Neural cell (in vitro differentiated cells): ENCODE measurements around the gene KDELR1. TPM values are rescaled to one million over a fixed set of nuclear protein-coding genes. Genes with fewer than 3 reads are reported as not detected.

Experiments used
- H2AFZ ChIP-seq: fragments of 200-600, 300-800 bp; sonication (generic), shearing (Covaris generic); 2 replicates; pipeline ENCODE4 v1.6.0; 2014; ENCODE audit warnings: low read depth, mild to moderate bottlenecking, antibody characterized with exemption, low read length, moderate library complexity
- H3F3A ChIP-seq: fragments of 200-600 bp; shearing (Covaris generic); 2 replicates; pipeline ENCODE4 v1.6.1; 2016; ENCODE audit warnings: mild to moderate bottlenecking, moderate library complexity, mixed read lengths, antibody characterized with exemption, low read length; ENCODE audit not compliant: insufficient read depth, poor library complexity, severe bottlenecking
- H3K27ac ChIP-seq: fragments of 200-600, 300-800 bp; sonication (generic), shearing (Covaris generic); 2 replicates; pipeline ENCODE4 v1.5.1; 2014; ENCODE audit warnings: mild to moderate bottlenecking, low read length, moderate library complexity
- H3K27me3 ChIP-seq: fragments of 300-800, 200-600 bp; sonication (generic), shearing (Covaris generic); 2 replicates; pipeline ENCODE4 v1.6.0; 2014; ENCODE audit warnings: mild to moderate bottlenecking, low read depth, low read length, moderate library complexity; ENCODE audit not compliant: insufficient read depth
- H3K36me3 ChIP-seq: fragments of 300-800, 200-600 bp; sonication (generic), shearing (Covaris generic); 2 replicates; pipeline ENCODE4 v1.5.1; 2014; ENCODE audit warnings: mild to moderate bottlenecking, antibody characterized with exemption, low read length, moderate library complexity; ENCODE audit not compliant: insufficient read depth
- H3K4me2 ChIP-seq: fragments of 300-800, 200-600 bp; sonication (generic), shearing (Covaris generic); 2 replicates; pipeline ENCODE4 v1.6.0; 2014; ENCODE audit warnings: mild to moderate bottlenecking, low read length
- H3K4me3 ChIP-seq: fragments of 300-800, 200-600 bp; sonication (generic), shearing (Covaris generic); 2 replicates; pipeline ENCODE4 v1.5.1; 2014; ENCODE audit warnings: mild to moderate bottlenecking, low read length, moderate library complexity
- H3K79me2 ChIP-seq: fragments of 200-600 bp; shearing (Covaris generic); replicated peaks from 2 replicates; pipeline ENCODE4 v1.6.0; 2014; ENCODE audit warnings: mild to moderate bottlenecking, low read length, moderate library complexity; ENCODE audit not compliant: insufficient read depth
- H3K9ac ChIP-seq: fragments of 300-800, 200-600 bp; sonication (generic), shearing (Covaris generic); 2 replicates; pipeline ENCODE4 v1.6.1; 2016; ENCODE audit warnings: mild to moderate bottlenecking, low read length, mixed read lengths
- H3K9me2 ChIP-seq: fragments of 200-600 bp; shearing (Covaris generic); 2 replicates; pipeline ENCODE4 v1.6.1; 2016; ENCODE audit warnings: mild to moderate bottlenecking, low read length, mixed read lengths; ENCODE audit not compliant: insufficient read depth
- H3K9me3 ChIP-seq: fragments of 200-600, 300-800 bp; sonication (generic), shearing (Covaris generic); 2 replicates; pipeline ENCODE4 v1.6.1; 2016; ENCODE audit warnings: mild to moderate bottlenecking, mixed run types, low read length, moderate library complexity, mixed read lengths
- H4K20me1 ChIP-seq: fragments of 200-600 bp; shearing (Covaris generic); 2 replicates; pipeline ENCODE4 v1.6.1; 2016; ENCODE audit warnings: mild to moderate bottlenecking, mixed run types; ENCODE audit not compliant: insufficient read depth
- CTCF ChIP-seq: fragments of 450-650 bp; IDR thresholded peaks from 2 replicates; pipeline ENCODE4 v1.5.1; 2014; ENCODE audit warnings: antibody characterized with exemption, mild to moderate bottlenecking, moderate library complexity; ENCODE audit not compliant: poor library complexity, severe bottlenecking
- EP300 ChIP-seq: fragments of 450-650 bp; conservative IDR thresholded peaks from 2 replicates; pipeline ENCODE4 v1.6.1; 2014; ENCODE audit warnings: antibody characterized with exemption, mild to moderate bottlenecking, moderate library complexity; ENCODE audit not compliant: poor library complexity, severe bottlenecking
- EZH2 ChIP-seq: fragments of 200-600, 300-800 bp; shearing (Covaris generic), sonication (generic); IDR thresholded peaks from 2 replicates; pipeline ENCODE4 v1.6.1; 2014; ENCODE audit warnings: antibody characterized with exemption, low read length, borderline replicate concordance, mild to moderate bottlenecking; ENCODE audit not compliant: insufficient read depth, poor library complexity, severe bottlenecking
- MXI1 ChIP-seq: fragments of 450-650 bp; conservative IDR thresholded peaks from 2 replicates; pipeline ENCODE4 v1.6.1; 2014; ENCODE audit warnings: antibody characterized with exemption, mild to moderate bottlenecking; ENCODE audit not compliant: poor library complexity, severe bottlenecking
- POLR2AphosphoS5 ChIP-seq: IDR thresholded peaks from 2 replicates; pipeline ENCODE4 v1.6.1; 2012
- RAD21 ChIP-seq: fragments of 450-650 bp; conservative IDR thresholded peaks from 2 replicates; pipeline ENCODE4 v1.6.1; 2014; ENCODE audit warnings: antibody characterized with exemption, mild to moderate bottlenecking, moderate library complexity
- REST ChIP-seq: IDR thresholded peaks from 2 replicates; pipeline ENCODE4 v1.6.1; 2012; ENCODE audit warnings: borderline replicate concordance
- SMC3 ChIP-seq: fragments of 450-650 bp; conservative IDR thresholded peaks from 2 replicates; pipeline ENCODE4 v1.6.1; 2014; ENCODE audit warnings: antibody characterized with exemption, mild to moderate bottlenecking, moderate library complexity; ENCODE audit not compliant: poor library complexity
- TAF1 ChIP-seq: IDR thresholded peaks from 2 replicates; pipeline ENCODE4 v1.6.1; 2012; ENCODE audit warnings: low read depth
- polyA plus RNA-seq: library from polyadenylated mRNA; depleted of rRNA; stranded (reverse); fragments of >200 nt; gene quantifications from 2 replicates; pipeline ENCODE4 v1.2.3, GENCODE V29; 2014

The KDELR1 gene
- polyA plus RNA-seq, 1 donor from 2014 or later: 46.9 TPM

- no peaks in the 10 kb centered on the region for H4K20me1 ChIP-seq
- no peak overlapping the region for H2AFZ ChIP-seq
- no peak overlapping the region for H3K9ac ChIP-seq
- no peaks in the 10 kb centered on the region for H3K9me2 ChIP-seq
- no peak overlapping the region for H3K27ac ChIP-seq
- H3K27me3 ChIP-seq: no peaks in the 10 kb centered on the region
- no peak overlapping the region for H3K4me3 ChIP-seq
- no peaks in the 10 kb centered on the region for H3K36me3 ChIP-seq
- no peaks in the 10 kb centered on the region for H3F3A ChIP-seq
- TF ChIP-seq EZH2: no peak
- no peak for TF ChIP-seq RAD21
- TF ChIP-seq TAF1: no peak
- TF ChIP-seq EP300: no peak
- TF ChIP-seq MXI1: no peak
- no peak for TF ChIP-seq SMC3
- TF ChIP-seq REST: no peak
- TF ChIP-seq POLR2AphosphoS5: no peak
- no peak for TF ChIP-seq CTCF
- no peaks in the 10 kb centered on the region for H3K79me2 ChIP-seq
- no peak overlapping the region for H3K4me2 ChIP-seq
- no peaks in the 10 kb centered on the region for H3K9me3 ChIP-seq
These were observed 45.2 kb downstream of the KDELR1 start for GRCh38 chr19:48346191-48346590.

GRCh38 chr19:48344892-48345291 is 46.5 kb downstream of the KDELR1 start:
- H3K9me3 ChIP-seq: no peaks in the 10 kb centered on the region
- H3K4me2 ChIP-seq: no peak overlapping the region
- TF ChIP-seq POLR2AphosphoS5: no peak
- TF ChIP-seq CTCF: no peak
- no peak overlapping the region for H3K27ac ChIP-seq
- H3K9me2 ChIP-seq: no peaks in the 10 kb centered on the region
- no peaks in the 10 kb centered on the region for H3F3A ChIP-seq
- no peaks in the 10 kb centered on the region for H3K27me3 ChIP-seq
- H3K4me3 ChIP-seq: no peak overlapping the region
- no peaks in the 10 kb centered on the region for H3K79me2 ChIP-seq
- H2AFZ ChIP-seq: no peak overlapping the region
- H3K9ac ChIP-seq: no peak overlapping the region
- no peaks in the 10 kb centered on the region for H4K20me1 ChIP-seq
- H3K36me3 ChIP-seq: no peaks in the 10 kb centered on the region
